Stimulated activated CD4-positive, alpha-beta T cell treated with anti-CD3 and anti-CD28 coated beads, Interleukin-4, amount 100 ng/mL, for 24 hours (primary cell): ENCODE data around the gene AGO1.
A peak's percentile ranks its signal among the peaks of the same experiment; 100 is the strongest.
"Not testable (repeated sequence)": the region's sequence is repeated elsewhere in the genome, so short reads cannot be mapped to it uniquely, and the experiment has no call there.

Experiments used
- DNase-seq: peaks from one replicate; pipeline ENCODE4 v3.0.0-alpha.2; 2020

AGO1 gene

DNA sequence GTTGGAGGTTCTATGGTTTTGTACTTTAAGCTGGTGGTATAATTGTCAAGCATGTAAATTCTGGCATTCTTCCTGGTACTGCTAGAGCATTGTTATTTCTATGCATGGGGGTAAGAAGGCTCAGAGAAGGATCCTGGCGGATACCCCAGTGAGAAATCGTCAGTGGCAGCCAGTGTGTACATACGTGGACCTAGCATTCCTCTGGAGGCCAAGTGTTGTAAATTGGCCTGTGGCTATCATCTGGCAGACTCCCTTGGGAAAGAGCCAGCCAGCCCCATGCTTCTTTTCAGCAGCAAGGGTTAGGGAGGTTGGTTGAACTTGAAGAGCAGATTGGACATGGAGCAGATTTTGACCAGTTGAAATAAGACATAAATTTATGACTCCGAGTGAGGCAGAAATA, 42.7 kb downstream of the AGO1 start:
- no peak for DNase-seq

DNA sequence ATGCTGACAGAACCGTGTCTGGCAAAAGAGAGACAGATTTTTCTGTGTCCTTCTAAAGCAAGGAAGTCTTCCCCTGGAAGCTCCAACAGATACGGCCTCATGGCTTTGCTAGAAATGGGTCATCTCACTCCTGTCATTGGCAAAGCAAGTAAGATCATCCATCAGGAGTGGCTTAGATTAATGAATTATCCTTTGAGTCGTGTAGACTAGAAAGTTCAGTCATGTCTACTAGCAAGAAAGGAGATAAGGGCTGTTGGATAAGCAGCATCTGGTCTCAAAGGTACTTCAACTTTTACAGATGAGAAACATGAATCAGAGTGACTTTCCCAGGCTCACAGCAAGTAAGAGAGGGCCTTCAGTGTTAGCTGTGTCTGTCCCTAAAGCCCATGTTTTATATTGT, 44.5 kb downstream of the AGO1 start:
- DNase-seq = no peak

DNA sequence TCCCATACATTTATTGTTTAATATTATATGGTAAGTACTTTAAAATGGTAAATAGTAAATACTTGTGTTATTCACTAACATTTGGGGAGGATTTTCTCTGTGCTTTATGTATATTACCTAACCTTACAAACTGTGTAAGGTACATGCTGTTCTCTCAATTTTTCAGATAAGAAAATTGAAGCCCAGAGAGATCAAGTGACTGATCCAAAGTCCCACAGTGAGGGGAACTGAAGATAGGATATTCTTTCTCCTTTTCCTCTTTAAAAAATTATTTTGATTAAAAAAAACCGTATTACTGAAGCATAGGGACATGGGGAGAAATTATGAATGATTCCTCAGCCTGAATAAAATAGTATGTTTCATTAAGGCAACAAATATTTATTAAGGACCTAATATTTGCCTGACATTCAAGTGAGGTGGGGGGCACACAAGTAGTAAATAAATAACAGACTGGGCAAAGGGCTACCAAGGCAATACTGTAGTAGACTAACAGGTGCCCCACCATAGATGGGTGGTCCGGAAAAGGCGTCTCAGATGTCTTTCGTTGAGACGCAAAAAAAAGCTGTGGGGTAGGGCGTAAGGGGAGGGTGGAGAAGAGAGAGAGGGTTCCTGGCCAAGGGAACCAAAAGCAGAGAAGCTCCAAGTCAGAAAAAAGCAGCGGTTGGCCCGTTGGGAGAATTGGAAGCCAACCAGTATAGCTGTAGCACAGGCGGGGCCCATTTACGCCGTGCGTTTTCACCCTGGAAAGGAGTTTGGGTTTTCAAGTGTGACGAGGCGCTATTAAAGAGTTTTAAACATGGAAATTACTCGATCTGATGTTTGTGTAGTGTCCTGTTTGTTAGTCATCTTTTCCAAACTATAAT, 47.0 kb downstream of the AGO1 start:
- DNase-seq = peak; percentile 53

DNA sequence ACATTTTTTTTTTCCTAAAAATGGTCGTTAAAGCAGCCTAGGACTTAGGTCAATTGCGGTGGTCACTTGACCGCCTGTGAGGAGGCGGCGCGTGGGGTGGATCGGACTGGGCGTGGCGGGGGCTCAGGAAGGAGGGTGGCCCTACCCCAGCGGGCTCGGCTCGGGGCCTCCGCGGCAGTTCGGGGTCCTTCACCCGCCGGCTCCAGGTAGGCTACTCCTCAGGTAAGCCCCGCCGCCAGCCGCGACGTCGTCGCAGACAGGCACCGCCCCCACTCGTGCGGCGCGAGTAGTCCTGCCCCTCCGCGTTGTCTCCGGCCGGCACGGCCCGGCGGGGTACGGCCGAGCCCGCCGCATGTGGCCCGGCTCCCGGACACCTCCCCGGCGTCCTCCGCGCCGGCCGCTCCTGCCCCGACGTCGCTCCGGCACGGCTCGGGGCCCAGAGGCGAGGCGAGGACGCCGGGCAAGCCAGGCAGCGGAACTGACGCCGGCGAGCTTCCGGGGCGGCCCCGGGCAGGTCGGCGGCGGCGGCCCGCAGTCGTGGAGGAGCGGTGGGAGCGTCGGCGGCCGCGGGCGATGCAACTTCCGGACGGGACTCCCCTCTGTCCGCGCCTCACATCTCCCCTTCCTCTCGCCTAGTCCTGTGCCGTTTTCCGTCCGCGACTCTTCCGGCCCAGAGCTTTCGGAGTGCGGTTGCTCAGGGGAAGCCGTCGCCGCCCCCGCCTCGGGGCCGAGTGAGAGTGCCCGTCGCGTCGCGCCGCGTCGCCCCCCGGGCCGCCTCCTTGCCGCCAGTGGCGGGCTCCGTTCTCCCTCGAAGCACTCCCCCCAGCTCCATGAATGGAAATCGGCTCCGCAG, 47.8 kb downstream of the AGO1 start, which contains the start of gene AGO3:
Gene AGO3, plus strand, starts transcription at position 513 of the 853 bp plus-strand sequence. Its CDS starts 322 bp downstream, at position 835.
- DNase-seq = peak; percentile 91

DNA sequence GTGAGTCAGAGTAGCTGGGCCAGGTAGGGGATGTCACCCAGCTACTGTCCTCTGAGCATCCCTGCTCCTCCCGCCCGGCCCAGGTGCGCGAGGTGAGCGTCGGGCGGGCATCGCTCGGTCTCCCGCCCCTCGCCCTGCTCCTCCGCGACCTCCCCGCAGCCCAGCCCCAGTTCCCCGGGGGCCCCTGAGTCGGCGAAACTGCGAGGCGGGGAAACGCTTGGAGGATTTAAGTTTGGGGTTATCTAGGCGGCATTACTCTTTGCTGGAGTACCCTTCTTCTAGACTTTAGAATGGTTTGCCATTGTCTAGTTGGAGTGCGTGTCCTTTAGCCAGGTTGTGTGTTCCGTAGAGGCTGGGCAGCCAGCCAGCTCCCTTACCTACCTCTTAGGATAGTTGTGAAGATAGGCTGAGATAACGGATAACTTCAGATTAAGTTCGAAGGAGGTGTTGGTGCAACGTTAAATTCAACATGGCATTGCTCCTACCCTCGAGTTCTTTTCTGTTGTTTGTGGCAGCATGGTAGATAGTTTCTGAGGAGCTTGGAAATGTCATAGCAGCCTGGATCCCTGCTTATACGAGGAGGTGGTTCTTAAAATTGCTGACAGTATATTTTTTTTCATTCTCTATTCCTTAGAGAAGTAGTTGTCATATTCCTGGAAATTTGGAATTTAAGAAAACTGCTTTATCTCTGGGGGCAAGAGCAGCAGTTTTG, 48.6 kb downstream of the AGO1 start:
- DNase-seq = no peak

DNA sequence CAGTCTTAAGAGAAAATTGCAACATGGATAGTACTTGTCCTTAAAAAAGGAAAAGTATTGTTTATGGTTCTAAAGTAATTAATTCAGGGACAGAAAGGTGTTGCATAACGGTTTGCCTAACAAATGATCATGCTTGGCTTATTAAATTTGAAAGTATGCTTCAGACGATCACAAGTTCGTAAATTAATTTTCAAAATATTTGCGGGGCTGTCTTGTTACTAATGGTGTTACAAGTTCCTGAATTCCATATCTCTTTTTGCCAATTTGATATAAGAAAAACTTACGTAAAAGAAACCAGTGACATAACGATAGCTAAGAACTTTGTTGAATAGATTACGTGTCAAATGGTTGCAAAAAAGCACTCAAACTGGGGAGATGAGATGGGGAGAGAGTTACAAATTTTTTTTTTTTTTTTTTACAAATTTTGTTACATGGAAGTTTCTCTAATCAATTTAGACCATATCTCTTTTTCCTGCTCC, 49.2 kb downstream of the AGO1 start:
- no peak for DNase-seq

DNA sequence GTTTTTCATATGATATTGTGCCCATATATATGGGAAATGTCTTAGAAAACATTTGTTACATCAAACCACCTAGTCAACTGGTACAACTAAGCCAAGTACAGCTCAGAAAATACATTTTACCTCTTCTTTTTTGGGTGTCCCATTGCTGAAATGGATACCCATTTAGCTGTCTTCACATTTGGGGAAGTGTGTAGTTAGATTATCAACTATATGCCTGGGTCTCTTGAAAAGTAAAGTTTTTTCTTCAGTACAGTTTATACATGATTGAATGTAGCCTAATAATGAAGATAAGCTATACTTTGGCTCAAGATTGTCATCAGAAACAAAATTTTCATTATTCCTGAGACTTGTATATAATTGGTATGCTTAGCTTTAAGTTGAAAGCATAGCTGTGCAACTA, 49.9 kb downstream of the AGO1 start:
- no peak for DNase-seq

DNA sequence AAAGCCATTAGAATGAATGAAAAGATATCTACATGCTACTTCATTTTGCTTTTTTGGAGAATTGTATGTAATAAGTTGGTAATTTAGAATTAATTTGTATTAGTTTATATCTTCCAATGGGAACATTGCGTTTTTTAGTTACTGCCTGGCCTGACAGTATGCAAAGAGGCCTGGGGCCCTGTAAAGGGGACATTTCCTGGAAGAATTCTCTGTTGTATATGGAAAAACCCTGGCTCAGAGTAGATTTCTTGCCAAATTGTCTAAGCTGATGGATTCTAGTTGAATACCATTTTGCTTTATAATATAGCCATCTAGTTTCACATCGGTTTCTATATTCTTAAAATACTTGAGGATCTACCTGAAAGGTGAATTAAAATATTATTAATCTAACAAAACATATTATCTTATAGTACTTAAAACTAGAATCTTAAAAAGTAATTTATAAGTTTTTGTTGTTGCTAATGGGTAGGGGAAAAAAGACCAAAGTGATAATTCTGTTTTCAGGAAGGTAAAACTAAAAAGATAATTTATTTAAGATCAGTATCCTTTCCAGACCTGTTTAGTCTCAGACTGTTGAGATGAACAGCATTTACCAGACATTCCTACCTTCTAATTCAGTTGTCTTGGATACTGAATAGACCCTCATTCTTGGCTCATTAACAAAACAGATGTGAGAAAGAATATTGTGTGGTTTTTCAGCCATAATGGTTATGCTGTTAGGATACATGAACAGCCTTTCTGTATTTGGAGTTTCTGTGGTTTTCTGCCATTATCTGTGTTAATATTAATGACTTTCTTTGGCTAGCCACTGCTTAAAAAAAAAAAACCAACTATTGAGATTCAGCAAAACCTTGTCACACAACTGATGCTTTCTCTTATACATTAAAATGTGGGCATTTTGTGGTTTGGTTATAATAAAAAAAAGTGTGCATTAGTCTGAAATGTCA, 52.7 kb downstream of the AGO1 start:
- DNase-seq = no peak

DNA sequence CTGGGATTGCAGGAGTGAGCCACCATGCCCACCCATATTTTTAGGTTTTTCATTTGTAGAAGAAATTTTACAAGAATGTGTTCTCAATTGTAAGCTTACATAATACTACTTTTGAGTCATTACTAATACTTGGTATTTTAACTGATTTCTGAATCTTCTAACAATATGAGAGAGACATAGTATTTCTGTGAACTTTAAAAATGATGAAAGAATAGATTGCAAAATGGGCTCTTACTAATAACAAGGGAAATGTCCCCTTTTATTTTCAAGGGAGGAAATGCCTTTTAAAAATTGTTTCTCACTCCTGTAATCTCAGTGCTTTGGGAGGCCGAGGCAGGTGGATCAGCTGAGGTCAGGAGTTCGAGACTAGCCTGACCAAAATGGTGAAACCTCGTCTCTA, 53.8 kb downstream of the AGO1 start:
- DNase-seq = no peak

DNA sequence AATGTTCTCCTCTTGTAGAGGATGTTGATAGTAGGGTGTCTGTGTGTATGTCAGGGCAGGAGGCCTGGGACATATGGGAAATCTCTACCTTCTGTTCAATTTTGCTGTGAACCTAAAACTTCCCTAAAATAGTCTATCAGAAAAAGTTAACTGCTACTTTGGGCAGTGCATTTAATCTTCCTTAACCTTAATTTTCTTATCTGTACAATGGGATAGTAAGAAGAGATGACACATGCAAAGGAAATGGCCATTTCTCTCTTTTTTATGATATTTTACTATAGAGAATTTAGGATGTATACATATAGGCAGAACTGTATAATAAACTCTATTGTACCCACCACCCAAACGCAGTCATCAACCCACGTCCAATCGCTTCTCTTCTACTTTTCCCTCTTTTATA, 56.5 kb downstream of the AGO1 start:
- no peak for DNase-seq

DNA sequence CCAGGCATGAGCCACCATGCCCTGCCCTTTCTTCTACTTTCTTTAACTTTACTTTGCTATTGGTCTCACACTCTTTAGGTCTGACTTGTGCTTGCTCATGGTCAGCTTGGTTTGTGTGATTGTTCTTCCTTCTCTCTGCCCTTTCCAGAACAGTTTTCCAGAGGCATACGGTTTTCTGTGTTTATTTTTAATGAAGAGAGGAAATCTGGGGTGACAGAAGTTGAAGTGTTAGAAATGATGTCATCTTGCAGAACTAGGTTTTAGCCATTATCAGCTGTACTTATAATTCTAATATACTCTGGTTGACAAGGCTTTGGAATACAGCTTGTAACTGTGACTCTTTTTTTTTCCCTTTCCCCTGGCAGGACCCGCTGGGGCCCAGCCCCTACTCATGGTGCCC, 62.3 kb downstream of the AGO1 start:
- DNase-seq = no peak

DNA sequence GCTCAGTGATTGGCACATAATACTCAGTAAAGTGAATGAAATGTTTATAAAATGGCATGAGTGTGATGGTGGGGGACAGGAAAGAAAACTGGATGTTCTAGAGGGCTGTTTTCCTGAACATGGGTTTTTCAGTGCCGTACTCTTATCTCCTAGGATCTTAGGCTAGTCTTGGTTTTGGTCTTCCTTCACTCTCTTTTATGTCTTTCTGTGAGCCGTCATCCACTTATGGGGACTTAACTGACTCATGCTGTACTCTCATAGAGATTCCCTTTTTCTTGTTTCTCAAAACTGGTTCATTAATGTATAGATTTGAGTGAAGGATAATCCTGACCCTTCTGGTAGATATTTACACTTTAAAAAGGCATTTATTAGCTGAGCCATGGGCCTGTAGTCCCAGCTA, 64.5 kb downstream of the AGO1 start:
- DNase-seq = no peak

DNA sequence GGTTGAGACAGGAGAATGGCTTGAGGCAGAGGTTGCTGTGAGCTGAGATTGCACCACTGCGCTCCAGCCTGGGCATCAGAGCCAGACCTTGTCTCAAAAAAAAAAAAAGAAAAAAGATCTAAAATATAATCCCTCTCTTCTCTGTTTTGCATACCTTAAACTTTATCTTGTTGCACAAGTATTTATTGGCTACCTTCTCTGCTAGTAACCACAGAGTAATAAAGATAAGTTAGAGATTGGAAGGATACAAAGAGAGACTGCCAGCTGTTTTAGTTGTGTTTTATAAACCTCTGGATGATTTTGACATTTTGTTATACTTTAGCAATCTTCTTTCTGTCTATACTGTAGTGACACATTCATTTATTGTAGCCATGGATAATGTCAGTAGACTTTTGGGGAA, 75.5 kb downstream of the AGO1 start:
- DNase-seq = no peak

DNA sequence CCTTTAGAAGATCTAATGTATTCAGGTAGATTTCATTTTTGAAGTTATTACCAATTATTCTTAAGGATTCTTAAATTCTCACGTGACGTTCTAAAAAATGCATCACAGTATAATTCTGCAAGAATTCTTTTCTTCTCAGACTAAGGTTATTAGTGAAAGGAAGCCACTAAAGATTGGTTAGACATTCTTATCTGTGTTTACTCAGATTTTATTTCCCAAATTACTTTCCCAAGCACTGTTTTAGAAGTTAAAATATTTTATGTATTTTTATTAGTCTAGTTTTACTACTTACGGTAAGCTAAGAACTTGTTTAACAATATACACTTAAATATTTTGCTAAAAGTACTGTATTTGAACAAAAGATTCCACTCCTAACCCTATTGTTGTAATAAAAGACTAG, 76.3 kb downstream of the AGO1 start:
- DNase-seq = no peak

DNA sequence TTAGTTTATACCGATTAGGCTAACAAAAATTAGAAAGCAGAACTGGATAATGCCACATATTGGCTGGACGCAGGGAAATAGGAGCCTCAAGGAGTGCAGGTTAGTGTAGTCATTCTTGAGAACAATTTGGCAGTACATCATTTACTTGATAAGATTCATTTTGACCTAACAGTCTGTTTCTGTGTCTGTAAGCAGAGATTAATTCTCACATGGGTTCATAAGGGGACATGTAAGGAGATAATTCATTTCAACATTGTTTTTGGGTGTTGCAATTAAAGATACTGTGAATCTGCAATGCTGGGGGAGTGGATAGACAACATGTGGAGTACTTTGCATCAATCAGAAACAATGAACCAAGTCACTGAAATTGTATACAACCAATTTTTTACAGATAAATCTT, 79.9 kb downstream of the AGO1 start:
- no peak for DNase-seq

DNA sequence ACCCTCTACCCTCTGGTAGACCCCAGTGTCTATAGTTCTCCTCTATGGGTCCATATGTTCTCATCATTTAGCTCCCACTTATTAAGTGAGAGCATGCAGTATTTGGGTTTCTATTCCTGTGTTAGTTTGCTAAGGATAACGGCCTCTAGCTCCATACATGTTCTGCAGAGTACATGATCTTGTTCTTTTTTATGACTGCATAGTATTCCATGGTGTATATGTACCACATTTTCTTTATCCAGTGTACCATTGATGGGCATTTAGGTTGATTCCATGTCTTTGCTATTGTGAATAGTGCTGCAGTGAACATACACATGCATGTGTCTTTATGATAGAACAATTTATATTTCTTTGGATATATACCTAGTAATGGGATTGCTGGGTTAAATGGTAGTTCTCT, 81.3 kb downstream of the AGO1 start:
- not testable (repeated sequence) for DNase-seq

DNA sequence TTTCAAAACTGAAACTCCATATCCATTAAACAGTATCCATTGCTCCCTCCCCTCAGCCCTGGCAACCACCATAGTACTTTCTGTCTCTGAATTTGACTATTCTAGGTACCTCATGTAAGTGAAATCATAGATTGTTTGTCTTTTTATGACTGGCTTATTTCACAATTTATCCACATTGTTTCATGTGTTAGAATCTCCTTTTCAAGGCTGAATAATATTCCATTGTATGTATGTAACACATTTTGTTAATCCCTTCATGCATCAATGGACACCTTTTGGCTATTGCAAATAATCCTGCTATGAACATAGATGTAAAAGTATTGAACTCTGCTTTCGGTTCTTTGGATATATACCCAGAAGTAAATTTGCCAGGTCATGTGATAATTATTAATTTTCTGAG, 85.4 kb downstream of the AGO1 start:
- no peak for DNase-seq

DNA sequence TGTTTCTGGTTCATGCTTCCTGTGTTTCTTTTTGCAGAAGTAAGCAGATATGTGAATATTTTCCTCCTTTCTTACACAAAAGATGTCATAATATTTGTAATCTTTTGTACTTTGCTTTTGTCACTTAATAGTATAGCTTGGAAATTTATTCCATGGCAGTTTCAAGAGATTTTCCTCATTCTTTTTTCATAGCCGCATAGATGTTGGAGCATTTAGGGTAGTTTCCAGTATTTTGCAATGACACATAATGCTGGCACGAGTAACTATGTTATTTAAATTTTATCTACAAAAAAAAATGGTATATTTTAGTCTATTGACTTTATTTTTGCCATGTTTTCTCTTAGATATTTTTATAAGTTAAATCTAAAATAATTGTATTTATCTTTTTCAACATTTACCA, 88.6 kb downstream of the AGO1 start:
- no peak for DNase-seq

DNA sequence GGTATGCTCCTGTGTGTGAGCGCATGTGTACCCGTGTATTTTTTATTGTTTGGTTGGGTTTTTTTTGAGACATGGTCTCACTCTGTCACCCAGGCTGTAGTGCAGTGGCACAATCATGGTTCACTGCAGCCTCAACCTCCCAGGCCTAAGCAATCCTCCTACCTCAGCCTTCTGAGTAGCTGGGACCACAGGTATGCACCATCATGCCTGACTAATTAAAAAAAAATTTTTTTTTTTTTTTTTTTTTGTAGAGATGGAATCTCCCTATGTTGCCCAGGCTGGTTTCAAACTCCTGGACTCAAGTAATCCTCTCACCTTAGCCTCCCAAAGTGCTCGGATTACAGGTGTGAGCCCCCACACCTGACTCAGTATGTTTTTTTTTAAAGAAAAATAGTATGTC, 89.6 kb downstream of the AGO1 start:
- not testable (repeated sequence) for DNase-seq

DNA sequence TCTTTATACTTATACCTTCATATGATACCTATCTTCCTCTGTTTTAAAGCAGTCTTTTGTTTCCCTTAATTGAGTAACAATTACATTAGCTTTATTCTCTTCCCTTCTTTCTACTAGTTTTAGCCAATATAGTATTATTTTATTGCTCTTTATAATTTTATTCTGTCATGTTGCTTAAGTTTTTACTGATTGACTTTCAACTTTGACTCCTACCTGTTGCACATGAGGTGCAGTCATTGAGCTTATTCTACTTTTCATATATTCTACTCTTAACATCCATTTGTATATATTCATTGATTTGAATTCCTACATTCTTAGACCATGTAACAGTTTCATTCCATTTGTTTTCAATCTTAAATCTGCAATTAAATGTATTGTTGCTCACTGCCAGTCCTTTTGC, 97.1 kb downstream of the AGO1 start:
- DNase-seq = no peak
